GM21619 (cell line): ENCODE results near the gene NEMF.
"Not testable (repeated sequence)": the region's sequence is repeated elsewhere in the genome, so short reads cannot be mapped to it uniquely, and the experiment has no call there.

Experiments
- ATAC-seq: cut with Tn5 transposase; IDR thresholded peaks from one replicate; pipeline ENCODE4 v1.9.1; 2021; ENCODE audit not compliant: unreplicated experiment

NEMF gene

GRCh38 chr14:49761839-49762551 is 90.6 kb downstream of the NEMF start:
- ATAC-seq: no peak

DNA sequence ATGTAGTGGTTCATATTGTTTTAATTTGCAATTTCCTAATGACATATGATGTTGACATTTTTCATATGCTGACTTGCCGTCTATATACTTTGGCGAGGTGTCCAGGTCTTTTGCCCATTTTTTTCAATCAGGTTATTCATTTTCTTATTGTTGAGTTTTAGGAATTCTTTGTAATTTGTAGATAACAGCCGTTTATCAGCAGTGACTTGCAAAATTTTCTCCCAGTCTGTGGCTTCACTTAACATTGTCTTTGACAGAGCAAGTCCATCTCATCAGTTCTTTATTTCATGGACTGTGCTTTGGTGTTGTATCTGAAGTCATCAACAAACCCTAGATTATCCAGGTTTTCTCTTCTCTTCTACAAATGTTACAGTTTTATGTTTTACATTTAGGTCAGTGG is 97.2 kb downstream of the NEMF start:
- no peak for ATAC-seq

DNA sequence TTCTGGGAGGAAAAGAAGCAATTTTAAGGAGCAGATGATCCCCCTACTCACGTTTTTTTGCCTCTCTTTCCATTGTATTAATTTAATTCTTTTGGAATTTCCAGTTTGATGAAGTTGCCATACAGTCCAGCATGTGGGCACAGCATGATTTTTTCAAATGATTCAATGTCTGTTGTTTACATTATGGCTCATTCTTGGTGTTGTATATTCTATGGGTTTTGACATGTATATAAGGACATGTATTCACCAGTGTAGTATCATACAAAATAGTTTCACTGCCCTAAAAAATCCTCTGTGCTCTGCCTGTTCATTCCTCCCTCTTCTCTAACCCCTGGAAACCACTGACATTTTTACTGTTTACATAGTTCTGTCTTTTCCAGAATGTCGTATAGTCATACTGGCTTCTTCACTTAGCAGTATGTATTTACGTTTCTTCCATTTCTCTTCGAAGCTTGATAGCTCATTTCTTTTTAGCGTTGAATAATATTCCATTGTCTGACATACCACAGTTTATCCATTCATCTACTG is 98.0 kb downstream of the NEMF start:
- no peak for ATAC-seq

- ATAC-seq: not testable (repeated sequence)
Observed at GRCh38 chr14:49746476-49746875, 106.1 kb downstream of the NEMF start.

DNA sequence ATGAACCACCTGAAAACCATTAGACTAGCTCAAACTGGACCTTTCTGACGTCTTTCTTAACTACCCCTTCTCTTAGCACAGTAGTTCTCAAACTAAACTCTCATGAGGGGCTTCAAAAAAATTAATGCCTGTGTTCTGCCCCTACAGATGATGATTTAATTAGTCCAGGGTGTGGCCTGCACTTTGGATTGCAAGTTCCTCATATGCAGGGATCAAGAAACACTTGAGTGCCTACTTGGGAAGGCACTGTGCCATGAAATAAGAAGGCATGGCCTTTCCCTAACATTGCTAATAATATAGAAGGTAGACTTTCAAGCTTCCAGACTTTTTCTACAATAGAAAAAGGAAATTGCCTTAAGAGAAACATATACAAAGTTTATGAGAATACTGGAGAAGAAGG is 107.4 kb downstream of the NEMF start:
- ATAC-seq: no peak

GRCh38 chr14:49735669-49736068 is 116.9 kb downstream of the NEMF start:
- not testable (repeated sequence) for ATAC-seq

DNA sequence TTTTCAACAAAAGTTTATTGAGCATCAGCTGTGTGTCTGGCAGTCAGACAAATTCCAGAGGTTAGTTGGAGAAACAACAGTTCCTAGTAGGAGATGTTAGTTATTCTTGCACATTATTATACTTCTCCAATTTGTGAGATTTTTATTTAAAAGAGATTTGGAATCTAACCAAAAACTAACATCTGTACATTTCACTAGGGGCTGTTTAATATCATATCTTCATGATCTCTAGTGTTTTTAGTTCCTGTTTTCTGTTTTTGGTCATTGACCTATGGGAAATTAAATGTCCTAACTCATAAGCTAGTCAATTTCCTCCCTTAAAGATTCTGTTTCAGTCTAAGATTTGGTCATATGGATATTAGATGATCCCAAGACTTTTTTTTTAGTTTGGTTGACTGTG is 118.8 kb downstream of the NEMF start:
- no peak for ATAC-seq

- ATAC-seq: no peak
Observed at GRCh38 chr14:49732896-49733295, 119.7 kb downstream of the NEMF start.
